NCI-H2171 (cell line): ENCODE measurements around the gene OSBPL5.

ENCODE experiments used
- DNase-seq: peaks from one replicate; lab custom pipeline; 2025; lab: John Stamatoyannopoulos, UW

Gene OSBPL5

DNA sequence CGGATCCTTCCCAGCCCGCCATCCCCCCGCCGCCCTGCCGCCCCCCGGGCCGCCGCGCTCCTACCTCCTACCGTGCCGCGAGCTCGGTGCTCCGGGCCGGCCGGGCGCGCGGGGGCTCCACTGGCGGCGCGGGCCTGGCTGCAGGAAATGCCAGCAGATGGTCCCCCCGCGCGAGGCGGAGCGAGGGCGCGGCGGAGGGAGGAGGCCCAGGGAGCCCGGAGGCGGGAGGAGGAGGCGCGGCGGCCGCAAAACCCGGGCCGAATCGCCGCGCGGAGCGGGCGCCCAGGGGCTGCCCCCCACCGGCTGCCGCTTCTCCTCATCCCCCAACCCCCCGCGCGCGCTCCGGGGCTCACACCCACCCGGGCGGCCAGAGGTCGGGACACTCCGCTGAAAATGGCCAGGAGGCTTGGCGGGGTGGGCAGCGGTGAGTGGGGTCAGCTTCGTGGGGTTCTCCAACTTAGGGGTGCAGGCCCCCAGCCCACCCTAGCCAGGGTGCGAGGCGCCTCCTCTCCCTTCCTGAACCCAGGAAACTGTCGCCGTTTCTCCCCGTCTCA is at the start of gene OSBPL5:
OSBPL5 (minus strand) TSS at position 159 of the 554 bp plus-strand sequence. CDS start 36,162 bp downstream, outside the sequence.
- no peak for DNase-seq

GRCh38 chr11:3214420-3214699 is 49.2 kb upstream of the OSBPL5 start:
- DNase-seq: no peak

DNA sequence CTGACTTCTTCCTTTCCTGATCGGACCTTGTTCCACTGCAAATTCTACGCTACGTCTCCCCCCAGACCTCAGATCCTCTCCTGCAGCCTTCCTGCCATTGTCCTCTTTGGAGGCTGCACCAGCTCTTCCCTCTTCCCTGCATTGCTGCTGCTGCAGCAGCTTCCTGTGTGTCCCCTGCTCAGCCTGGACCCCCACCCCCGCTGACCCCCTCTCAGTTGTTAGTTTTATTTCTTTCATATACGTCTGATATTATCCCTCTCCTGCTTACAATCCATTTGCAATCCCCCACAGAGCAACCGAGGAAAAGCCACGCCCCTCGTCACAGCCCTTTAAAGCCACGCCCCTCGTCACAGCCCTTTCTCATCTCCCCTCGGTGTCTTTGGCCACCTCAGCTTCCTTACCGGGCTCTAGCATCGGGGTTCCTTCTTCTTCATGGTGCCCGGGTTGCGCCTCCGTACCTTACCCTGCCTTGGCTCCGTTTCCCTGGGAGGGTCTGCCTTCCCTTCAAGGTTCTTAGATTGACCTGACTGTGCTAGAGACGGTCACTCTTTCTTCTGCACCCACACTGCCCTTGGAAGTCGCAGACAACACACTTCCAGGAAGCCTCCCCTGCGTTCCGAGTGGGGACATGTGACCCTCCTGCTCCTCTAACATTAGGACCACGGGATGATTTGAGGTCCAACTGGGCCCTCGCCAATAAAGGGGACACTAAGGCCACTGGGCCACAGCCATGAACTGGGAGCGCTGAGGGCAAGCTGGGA is 48.7 kb upstream of the OSBPL5 start:
- DNase-seq: no peak

DNA sequence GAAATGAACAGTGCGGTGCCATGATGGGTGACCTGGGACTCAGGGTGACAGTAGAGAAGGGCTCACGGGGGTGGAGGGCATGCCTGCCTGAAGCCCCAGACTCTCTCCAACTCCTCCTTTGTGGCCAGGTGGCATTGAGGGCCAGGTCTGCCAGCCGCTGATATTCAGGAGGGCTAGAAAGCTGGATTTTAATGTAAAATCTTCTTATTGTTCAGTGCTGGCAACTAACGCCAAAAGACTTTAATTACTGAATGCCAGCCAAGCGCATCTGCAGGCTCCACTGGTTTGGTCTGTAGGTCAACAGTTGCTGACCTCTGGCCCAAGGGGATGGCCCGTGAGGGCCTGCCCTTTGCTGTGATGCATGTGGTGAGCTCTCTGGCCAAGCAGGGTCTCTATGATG is 43.2 kb upstream of the OSBPL5 start:
- no peak for DNase-seq

DNA sequence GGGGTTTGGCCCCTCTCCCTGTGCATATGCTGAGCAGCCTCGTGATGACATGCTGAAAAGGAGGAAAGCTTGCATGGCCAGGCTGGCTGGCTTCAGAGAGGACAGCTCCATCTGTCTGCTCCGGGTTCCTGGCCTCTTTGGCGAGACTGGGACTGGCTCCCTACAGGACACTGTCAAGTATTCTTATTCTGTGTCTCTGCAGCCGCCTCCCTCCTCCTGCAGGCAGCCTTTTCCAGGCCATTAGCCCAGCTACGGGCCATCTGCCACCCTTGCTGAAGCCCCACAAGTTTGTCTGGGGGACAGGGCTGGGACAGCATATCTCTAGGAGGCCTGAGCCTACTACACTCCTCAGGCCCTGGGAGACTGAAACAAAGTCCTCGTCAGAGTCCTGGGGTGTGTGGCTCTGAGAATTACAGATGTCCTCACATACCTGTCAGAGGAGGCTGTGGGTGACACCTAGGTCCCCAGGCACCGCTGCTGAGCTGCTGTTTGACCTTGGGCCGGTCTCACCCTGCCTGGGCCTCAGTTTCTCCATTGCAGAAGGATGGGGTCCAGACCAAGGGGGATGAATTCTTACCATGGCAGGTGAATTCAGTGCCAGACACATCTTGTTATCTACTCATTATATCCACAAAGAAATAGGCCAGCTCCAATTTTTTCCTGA is 42.5 kb upstream of the OSBPL5 start:
- no peak for DNase-seq

DNA sequence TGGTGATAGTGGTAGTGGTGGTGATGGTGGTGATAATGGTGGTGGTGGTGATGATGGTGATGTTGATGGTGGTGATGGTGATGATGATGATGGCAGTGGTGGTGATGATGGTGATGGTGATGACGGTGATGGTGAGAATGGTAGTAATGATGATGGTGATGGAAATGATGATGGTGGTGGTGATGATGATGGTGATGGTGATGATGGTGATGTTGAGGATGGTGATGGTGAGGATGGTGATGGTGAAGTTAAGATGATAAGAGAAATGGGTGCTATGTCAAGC is 41.8 kb upstream of the OSBPL5 start:
- no peak for DNase-seq

DNA sequence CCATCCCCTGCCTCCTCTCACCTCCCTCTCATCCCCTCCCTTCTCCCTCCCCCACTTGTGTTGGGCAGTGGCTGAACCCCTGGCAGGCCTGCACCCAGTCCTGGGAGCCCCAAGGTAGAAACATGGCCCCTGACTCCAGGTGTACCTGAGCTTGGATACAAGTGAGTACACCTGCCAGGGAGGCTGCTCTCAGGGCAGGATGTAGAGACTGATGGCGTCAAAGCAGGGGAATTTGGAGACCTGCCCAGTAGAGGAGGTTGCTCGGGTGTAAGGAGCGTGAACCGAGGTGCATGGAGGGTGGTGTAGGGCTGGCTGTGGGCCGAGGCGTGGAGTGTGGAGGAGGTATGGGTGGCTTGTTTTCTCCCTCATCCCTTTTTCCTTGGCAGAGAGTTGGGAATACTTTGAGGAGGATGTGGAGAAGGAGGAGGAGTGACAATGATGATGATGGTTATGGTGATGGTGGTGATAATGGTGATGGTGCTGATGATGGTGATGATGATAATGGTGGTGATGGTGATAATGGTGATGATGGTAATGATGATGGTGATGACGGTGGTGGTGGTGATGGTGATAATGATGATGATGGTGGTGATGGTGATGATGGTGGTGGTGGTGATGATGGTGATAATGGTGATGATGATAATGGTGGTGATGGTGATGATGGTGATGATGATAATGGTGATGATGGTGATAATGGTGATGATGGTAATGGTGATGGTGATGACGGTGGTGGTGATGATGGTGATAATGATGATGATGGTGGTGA is 41.2 kb upstream of the OSBPL5 start:
- DNase-seq: no peak

DNA sequence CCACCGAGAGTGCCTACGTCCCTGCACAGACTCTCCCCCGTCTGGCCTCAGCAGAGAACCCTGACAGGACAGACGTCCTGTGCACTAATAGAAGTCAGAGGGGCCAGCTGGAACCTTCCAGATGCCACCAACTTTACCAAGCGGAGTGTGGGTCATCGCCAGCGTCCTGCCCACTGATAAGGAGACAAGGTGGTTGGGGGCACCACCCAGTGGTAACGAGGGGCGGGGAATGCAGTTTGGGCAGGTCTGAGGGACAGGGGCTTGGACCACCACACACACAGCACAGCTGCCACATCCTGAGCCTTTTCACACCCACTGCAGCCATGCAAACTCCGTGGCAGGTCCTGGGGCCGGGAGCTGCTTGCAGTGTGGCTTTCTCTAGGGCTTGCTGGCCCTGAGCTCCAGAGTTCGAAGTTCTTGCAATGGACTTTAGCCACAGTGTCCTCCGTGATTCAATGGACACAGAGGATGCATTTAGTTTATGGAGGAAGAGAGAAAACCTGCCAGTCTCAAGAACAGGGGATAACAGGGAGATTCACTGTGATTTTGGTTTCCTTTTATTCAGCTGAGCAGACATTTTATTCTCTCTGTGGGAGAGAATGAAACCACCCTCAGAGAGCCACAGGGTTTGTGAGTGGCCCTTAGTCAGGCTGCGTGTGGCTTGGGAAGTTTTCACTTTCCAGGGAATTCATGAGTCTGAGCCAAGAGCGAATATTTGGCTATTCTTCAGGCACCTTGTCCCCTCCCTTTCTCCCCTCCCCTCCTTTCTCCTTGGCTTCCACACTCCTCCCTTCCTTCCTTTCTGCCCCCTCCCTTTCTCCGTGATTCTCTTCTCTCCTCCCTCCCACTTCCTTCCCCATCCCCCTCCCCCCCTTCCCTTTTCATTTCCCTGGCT is 40.4 kb upstream of the OSBPL5 start:
- no peak for DNase-seq

DNA sequence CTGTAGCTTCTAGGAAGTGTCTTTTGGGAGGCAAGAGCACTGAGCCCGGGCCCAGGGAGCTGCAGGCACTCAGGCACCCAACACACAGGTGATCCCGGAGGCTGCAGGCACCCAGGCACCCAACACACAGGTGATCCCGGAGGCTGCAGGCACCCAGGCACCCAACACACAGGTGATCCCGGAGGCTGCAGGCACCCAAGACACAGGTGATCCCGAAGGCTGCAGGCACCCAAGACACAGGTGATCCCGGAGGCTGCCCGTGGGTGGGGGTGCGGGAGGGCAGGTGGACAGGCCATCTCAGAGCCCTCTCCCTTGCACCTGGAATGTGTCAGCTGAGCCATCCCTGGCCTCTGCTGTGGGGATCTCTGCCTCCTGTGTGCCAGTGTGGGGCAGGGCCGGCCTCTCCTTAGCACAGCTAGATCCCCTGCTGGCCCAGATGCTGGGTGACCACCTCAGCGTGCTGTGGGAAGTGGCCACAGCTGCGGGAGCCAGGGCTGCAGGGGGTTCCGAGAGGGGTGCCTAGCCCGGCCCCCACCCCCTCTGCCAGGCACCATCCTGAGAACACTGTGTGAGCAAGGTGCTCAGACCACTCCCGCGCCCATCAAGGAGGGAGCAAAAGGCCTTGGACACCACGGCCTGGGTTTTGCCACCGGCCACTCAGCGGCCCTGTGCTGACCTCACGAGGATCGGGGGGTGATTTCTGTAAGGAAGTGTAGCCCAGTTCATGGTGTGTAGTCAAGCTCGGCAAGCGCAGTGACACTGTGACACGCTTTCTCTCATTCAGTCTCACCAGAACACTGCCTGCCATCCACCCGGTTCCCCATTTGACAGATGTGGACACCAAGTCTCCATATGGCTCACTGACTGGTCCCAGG is 39.3 kb upstream of the OSBPL5 start:
- no peak for DNase-seq

DNA sequence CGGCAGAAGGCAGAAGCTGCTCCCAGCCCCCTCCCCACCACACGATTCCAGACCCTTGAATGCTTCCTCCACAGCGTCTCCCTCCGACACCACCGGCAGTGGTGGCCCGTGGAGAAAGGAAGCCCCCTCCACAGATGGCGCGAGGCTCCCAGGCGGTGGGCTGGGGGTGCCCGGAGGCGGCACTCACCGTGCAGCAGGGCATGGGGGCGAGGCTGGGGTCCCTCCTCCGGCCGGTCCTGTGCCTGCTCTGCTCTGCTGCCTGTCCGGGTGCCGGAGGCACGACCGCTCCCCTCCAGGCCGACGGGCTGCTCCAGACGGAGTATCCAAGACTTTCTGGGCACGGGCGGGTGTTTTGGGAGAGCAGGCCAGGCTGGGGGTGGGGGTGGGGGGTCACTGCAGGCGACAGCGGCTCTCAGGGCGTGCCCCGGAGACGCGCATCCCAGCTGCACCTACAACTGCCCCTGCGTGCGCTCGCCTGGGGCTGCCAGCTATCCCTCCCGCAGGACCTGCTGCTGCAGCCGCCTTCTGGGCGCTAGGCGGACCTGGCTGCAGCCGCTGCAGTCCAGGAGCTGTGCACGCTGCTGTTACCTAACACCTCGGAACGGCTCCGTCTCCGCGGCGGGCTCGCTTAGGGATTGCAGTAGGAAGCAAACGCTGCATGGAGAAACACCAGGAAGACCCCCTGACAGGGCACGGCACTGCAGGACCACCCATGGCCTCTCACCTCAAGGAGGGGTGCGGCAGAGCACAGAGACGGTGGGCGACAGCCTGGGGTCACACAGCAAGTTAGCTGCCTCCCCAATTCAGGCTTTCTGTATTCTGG is 38.3 kb upstream of the OSBPL5 start:
- no peak for DNase-seq

DNA sequence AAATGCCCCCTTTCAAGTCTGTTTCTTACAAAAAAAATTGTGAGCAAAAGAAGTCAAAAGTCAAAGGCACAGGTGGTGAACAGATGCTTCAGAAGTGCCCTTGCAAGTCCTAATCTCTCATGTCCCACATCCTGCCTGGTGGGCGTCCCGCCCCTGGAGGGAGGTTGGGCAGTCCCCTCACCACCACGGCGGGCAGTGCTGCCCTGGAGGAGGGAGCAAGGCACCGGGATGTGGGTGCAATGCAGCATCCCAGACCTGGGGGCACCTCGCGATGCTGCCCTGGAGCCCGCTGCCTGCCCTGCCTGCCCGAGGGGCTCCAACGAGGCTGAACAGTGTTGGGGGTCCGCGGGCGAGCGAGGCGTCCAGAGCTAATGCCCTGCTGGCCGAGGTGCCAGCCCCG is 37.6 kb upstream of the OSBPL5 start:
- DNase-seq: no peak

DNA sequence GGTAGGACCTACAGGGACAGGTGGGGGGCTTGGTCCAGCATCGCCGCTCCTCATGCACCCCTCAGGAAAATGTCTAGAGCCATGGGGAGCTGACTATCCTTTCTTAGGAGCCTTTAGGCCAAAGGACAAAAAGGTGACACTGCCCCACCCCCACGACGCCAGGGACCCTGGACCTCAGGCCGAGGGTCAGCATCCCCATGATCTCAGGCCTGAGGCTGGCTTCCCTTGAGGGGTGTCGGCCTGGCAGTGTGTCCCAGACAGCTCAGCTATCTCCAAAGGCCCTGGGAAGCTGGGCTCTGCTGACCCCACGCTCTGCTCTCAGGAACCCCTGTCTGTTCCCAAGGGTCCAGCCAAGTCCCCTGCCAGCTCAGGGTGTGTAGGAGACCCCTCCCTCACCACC is 37.2 kb upstream of the OSBPL5 start:
- DNase-seq: no peak

GRCh38 chr11:3201677-3202181 is 36.6 kb upstream of the OSBPL5 start:
- DNase-seq: no peak

- no peak for DNase-seq
Observed at GRCh38 chr11:3201112-3201581, 36.0 kb upstream of the OSBPL5 start.

DNA sequence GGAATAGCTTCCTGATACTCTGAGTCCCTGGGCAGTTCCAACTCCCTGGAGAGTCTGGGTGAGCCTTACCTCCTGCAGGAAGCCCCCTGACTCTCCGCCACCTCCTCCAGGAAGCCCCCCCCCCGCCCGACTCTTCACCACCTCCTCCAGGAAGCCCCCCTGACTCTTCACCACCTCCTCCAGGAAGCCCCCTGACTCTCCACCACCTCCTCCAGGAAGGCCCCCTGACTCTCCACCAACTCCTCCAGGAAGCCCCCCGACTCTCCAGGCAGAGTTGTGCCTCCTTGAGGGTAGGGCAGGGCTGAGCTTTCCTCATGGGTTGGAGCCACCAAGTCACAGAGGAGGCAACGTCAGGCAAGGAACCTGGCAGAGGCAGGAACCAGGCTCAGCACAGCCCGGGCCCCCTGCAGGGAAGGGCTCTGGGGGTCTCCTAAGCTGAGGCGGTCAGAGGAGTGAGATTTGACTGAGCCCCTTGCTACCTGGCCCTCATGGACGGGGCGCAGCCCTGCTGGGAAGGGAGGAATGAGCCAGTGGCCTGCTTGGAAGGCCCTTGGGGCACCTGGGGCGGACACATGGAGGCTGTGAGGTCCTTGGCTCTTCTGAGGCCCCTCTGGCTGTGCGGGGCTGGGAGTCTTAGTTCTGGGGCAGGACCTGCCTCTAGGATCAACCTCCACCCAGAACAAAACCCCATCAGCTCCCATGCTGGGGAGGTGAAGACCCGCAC is 35.4 kb upstream of the OSBPL5 start:
- DNase-seq: no peak

DNA sequence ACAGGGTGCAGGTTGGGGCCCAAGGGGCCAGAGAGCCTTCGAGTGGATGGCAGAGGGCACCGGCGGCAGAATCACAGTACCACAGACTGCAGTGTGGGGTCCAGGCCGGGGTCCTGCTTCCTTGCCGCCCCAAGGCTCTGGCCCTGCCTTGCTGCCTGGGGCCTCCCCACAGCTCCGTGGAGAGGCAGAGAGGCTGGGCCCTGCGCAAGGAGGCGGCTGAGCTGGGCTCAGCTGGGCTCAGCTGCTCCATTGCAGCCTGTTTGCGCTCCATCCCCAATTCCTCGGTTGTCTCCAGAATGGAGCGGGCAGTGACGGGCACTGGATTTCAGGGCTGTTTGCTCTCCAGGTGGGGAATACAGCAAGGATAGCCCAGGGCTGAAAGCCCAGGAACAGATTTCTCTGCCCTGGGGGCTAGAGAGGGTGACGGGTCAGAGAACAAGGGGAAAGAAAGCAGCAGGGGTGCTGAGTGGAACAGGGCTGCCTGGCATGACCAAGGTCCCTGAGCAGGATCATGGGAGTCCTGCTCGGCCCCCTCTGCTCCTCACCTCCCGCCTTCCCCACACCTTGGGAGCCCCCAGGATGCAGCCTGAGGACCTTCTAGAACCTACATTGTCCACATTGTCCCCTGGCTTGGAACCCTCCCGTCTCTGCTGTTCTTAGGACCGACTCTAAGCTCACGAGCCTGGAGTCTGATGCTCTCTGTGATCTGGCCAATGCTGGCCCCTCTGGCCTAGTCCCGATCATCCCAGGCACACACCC is 34.6 kb upstream of the OSBPL5 start:
- DNase-seq: no peak

DNA sequence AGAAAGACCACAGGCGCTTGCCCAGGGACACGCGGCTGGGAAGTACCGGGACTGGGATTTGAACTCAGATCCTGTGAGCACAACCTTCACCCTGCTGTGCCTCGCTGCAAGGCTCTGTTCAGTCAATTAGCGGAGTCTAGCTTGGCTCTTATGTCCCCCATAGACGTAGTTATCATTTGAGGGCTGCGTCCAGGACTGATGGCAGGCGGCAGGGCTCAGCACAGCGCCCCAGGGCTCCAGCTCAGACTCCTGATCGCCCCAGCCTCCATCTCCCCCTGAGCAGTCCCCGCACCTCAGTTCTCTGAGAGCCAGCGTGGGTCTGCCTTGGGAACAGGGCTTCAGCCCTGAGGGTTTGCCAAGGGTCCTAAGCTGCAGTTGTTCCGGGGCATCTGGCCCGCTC is 33.7 kb upstream of the OSBPL5 start:
- DNase-seq: no peak

GRCh38 chr11:3197878-3198528 is 32.9 kb upstream of the OSBPL5 start:
- DNase-seq: no peak
